HG02610 (cell line): ENCODE results near the gene RIPOR3.
"Not testable (repeated sequence)": the region's sequence is repeated elsewhere in the genome, so short reads cannot be mapped to it uniquely, and the experiment has no call there.

Experiments
- ATAC-seq: cut with Tn5 transposase; IDR thresholded peaks from one replicate; pipeline ENCODE4 v1.9.1; 2021; ENCODE audit warnings: mild to moderate bottlenecking, moderate library complexity; ENCODE audit not compliant: unreplicated experiment

RIPOR3 gene

DNA sequence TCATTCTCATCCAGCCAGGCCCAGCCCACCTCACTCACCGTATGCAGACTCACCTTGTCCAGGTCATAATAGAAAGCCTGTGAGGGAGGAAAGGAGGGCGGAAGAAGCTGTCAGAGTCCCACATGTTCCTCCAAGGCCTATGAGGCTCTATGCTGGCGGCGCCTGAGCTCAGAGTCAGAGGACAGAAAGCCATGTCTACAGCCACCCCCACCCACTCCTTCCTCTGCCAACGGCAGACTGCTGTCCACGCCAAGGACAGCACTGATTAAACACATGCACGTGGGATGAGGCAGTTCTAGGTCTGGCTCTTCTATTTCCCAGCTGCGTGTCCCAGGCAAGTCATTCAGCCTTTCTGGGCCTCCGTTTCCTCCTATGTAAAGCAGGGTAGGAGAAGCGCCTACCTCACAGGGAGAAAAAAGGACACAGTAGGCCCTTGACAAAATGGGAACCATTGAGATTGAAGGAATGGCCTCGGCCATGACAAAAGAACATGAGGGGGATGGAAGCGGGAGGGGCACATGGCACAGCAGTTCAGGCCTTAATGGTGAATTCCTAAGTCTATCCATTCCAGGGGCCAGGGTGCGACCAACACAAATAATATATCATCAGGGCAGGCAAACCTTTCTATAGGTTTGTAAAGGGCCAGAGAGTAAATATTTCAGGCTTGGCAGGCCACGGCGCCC is 80.1 kb downstream of the RIPOR3 start:
- no peak for ATAC-seq

DNA sequence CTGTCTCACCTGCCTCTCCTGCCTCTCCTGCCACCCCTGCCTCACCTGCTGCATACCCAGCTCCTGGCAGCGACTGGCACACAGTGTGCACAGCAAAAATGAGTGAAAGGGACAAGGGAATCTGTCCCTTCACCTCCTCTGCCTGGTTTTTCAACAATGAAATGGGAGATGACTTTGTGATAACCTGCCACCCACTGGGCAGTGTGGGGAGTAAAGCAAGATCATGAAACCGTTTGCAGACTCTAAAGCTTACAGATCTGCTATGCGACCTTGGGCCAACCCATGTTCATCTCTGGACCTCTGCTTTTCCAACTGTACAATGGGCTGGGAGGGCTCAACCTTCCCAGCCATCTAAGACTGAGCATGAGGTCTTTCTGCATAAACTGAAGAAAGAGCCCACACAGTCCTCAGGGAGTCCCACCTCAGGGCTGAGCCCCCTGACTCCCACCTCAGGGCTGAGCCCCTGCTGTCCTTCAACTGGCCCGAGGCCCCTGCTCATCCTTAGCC is 81.1 kb downstream of the RIPOR3 start:
- ATAC-seq: no peak

DNA sequence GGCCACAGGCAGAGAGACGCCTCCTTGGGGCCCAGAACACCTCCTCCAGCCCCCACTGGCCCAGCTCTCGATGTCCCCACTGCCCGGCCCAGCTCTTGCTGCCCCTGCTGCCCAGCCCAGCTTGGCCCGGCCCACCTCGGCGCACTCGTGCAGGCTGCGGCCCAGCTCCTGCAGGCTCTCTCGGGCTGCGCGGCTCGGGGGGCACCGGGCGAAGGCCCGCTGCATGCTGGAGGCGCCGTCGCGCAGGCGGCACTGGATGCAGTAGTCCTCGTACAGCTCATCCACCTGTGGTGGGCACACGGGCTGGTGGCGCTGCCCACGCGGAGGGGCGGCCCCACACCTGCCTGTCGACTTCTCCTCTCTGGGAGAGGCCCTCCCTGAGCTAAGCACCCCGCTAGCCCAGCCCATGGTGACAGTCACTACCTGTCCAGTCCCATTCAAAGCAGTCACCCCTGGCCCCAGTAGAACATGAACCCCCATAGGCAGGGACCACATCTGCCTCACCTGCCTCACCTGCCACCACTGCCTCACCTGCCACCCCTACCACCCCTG is 81.8 kb downstream of the RIPOR3 start:
- no peak for ATAC-seq

DNA sequence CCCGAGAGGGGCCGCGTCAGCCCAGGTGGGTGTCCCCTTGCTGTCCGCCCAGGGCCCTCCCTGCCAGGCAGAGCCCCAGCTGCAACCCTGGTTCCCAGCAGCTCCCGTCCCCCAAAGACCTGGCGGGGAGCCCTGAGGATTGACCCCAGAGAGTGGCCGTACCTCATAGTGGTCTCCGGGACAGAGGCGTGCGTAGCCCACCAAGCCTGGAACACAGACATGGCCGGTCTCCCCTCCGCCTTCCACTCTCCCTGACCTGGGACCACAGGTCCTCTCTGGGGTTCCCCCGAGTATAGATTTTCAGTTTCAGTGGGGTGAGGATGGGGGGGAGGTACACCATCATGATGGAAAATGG is 82.6 kb downstream of the RIPOR3 start:
- no peak for ATAC-seq

DNA sequence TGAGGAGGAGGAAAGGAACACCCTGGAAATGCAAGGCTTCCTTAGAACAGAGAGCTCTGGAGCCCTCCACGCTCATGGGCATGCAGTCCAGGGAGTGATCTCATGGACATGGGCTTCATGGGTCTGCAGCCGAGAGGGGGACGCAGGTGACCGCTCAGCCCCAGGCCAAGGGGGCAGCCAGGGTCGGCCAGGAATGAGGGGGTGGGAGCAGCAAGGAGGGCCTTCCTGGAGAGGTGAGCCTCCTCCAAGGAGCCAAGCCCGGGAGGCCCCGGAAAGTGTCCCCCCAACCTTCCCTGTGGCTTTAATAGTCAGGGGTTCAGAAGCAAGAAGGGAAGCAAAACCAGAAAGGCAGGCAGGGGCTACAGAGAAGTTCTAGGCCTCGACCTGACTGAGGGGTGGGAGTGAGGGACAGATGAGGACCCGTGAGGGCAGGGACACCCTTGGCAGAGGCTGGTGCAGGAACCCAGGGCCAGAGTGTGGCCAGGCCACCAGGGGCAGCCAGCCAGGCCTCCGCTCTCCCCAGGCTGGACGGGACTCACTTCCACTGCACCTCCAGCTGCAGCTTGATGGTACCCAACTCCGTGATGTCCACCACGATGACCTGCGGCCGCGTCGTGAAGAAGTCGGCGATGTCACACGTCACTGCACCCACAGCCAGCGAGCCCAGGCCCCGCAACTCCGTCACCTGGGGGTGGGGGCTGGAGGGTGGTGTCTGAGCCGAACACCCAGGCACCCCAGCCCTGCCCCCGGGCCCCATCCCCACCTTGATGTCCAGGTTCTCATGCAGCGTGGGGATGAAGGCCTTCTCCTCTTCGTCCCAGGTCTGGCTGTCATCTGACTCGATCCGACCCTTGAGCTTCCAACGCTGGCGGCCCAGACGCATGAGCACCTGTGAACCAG is 83.2 kb downstream of the RIPOR3 start:
- no peak for ATAC-seq

DNA sequence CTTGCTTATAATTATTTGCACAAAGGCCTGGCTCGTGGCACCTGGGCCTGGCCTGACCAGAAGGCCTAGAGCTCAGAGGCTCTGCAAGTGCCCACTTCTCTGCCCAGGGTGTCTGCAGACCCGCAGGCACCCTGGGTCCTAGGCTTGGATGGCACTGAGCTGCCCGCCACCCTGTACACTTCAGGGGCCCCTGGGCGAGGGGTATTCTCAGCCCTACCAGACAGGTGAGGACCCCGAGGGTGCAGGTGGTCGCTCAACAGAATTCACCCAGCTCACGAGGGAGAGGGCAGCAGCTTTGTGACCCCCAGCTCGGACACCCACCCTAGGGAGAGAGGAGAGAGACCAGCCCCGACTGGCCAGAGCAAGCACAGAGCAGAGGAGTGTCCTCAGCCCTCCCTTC is 83.9 kb downstream of the RIPOR3 start:
- ATAC-seq: no peak

DNA sequence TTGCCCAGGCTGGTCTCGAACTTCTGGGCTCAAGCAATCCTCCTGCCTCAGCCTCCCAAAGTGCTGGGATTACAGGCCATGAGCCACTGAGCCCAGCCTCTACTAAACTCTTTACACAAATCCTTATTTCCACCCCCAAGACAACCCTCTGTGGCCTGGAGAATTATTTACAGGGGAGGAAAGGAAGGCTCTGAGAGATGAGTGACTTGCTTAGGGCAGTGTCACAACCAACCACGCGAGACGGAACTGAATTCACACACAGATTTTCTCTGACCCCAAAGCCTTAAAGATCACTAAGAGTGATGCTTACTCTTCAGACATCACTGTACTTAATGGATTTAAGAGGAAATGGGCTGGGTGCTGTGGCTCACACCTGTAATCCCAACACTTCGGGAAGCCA is 86.2 kb downstream of the RIPOR3 start:
- ATAC-seq: no peak

DNA sequence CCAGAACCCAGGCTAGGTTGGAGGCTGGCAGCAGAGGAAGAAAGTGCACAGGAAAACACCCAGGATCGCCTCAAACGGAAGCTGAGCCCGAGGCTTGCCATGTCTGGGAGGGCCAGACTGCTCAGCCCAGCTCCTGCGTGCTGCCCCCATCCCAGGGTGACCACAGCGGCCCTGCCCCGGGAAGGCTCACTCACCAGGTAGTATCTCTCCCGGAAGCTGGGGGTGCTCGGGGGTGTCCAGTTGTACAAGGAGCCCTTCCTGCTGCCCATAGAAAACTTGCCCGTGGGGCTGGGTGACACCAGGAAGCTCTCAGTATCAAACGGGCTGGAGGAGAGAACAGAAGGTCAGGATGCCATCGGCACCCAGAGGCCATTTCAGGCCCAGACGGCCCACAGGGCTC is 86.9 kb downstream of the RIPOR3 start:
- ATAC-seq: no peak

DNA sequence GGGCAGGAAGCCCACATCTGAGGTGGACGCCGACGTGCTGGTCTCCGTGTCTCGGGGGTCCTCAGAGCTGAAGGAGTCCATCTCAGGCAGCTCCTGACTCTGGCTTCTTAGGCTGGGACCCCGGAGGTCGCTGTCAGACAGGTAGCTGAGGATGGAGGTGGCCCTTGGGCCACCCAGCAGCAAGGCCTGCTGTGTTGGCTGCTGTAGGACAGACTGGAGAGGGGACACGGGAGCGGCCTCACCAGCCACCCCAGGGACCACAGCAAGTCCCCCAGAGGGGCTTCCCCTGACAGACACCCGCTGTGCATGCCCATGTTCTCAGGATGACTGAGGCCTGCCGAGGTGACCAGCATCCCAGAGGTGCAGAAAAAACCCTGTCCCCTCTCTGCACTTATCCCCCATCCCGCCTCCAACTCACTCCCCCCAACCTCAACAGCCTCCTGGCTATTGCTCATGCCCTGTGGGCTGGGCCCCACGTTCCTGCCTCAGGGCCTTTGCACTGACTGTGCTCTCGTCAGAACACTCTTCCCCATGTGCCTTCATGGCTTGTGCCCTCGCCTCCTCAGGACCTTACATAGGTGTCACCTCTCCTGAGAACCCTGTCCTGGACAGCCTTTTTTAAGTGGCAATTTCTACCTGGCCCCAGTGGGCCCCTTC is 88.8 kb downstream of the RIPOR3 start:
- no peak for ATAC-seq

DNA sequence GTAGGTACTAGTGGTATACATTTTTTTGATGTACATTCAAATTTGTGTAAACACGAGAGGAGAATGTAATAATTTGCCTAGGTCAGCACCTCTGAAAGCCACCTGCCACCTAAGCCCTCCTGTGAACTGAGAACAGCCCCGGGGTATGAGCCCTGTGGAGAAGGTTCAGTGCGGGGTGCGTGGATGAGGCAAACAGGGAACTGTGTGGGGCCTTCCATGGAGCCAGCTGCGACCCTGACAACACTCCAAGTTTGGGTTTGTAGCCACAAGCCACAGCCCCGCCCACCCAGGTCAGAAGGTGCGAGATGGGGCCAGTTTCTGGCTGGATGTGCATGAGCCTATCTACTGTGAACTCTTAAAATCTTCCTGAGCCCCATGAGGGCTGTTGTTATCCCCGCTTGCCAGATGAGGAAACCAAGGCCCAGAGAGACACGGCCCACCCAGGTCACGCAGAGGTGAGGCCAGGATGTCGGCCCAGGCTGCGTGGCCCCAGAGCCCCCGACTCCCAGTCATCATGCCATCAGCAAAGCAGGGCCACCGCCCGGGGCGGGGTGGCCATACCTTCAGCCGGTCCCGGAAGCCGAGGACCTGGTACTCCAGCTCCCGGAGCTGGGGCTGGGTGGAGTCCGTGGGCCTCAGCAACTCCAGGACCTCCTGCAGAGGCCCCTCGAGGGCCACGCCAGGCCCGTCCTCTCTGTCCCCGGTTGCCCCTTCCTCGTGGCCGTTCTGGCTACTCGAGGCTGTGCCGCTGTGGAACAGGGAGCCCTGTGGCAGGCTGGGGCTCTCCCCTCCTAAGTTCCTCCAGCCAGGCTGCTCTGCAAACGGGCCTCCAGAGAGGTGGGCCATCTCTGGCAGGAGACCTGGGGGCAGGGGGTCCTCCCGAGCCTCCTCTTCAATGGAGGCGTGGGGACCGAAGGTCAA is 89.6 kb downstream of the RIPOR3 start:
- ATAC-seq: no peak

DNA sequence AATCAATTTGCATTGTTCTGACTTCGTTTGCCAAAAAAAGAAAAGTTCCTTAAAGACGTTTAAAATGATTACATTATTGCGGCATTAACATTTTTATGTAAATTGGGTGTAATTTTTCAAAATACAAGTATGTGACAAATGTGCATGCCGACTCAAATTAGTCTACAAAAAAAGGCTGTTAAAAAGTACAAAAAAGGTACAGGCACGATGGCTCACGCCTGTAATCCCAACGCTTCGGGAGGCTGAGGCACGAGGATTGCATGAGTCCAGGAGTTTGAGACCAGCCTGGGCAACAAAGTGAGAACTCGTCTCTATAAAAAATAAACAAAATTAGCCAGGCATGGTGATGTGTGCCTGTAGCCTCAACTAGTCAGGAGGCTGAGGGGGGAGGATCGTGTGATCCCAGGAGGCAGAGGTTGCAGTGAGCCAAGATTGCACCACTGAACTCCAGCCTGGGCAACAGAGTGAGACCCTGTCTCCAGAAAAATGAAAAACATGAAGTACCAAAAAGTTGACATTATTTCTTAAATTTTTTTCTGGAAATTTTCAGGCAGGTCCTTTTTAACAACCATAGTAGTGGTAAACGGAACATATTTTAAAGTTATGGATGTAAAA is 91.0 kb downstream of the RIPOR3 start:
- no peak for ATAC-seq

DNA sequence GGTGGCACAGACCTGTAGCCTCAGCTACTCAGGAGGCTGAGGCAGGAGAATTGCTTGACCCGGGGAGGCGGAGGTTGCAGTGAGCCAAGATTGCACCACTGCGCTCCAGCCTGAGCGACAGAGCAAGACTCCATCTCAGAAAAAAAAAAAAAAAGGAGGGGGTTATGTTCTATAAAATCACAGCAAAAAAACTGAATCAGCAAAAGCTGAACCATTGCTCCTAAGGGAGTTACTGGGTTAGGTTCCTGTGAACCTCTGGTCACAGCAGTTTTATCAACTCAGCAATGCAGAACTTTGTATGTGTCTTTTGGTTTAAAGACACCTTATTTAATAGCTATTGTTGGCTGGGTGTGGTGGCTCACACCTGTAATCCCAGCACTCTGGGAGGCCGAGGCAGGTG is 92.6 kb downstream of the RIPOR3 start:
- not testable (repeated sequence) for ATAC-seq

DNA sequence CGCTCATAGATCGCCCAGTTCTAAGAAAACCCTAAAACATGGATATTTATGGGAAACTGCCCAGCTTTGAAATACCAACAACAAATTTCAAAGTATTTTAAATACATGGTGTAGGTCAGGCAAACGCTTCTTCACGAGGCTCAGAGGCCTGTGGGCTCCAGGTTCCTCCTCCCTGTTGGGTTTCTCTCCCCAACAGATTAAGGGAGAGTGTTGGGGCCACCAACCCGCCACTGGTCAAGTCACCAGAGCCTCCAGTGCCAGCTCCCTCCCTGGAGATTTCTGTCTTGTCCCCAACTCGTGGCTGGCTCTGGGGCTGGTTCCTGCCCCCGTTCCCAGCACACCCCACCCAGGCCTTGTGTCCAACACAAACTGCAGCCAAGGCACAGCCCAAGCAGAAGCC is 93.3 kb downstream of the RIPOR3 start:
- no peak for ATAC-seq

DNA sequence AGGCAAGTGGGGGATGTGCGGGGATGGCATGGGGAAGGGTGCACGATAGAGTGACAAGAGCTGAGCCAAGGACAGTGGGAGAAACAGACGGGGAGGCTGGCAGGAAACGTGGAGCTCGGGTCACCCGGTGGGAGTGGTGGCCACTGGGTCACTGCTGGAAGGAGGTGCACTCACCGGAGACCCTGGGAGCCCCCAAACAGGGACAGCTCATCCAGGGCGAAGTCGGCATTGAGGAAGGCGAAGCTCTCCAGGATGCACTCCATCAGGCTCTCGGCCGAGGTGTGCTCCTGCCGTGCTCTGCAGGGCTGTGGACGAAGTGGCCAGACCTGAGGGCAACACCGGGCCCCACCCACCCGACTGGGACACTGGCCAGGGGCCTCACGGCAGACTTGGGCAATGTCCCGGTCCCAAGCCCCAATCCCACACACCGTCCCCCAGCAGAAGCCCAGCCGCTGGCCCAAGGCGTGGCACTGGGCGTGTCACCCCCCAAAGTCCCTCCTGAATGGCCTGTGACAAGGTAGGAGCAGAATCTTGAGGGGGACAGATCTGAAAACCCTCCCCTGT is 93.9 kb downstream of the RIPOR3 start:
- ATAC-seq: no peak

DNA sequence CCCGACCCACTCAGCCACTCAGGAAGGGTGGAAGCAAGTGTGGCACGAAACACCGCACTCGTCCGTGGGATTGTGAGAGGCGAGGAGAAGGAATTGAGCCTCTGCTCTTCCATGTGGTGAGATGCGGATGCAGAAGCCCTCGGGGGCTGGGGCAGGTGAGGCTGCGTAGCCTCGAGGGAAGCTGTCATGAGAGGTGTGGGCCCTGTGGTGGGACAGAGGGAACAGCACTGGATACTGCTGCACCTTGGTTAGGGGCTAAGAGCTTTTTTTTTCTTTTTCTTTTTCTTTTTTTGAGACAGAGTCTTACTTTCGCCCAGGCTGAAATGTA is 94.7 kb downstream of the RIPOR3 start:
- ATAC-seq: no peak

DNA sequence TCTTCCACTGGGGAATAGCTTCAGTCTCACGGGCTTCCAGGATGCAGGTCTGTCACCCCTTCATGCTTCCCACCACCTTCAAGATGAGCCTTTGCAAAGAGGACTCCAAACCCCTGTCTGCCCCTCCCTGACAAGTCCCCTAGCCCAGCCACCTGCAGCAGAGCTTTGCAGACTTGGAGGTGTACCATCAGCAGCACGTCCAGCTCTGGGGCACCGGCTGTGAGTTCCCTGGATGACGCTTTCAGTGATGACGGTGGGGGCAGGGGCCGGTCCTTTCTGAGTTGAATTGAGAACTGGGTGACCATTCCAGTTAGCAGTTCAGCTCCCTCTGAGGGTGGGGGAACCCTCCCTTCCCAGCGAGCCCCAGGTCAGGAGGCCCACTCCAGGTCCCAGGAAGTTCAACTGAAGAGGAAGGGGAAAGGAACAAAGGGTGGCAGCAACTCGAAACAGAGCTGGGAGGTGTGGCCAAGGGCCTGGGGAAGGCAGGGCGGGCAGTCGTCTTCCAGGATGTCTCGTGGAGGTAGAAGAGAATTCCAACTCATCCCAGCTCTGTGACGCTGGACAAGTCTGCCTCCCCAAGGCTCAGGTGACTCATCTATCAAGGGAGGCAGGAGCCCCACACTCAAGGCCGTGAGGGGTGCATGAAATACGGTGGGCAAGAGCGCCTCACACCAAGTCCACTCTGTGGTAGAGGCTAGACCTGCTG is 95.2 kb downstream of the RIPOR3 start:
- no peak for ATAC-seq

DNA sequence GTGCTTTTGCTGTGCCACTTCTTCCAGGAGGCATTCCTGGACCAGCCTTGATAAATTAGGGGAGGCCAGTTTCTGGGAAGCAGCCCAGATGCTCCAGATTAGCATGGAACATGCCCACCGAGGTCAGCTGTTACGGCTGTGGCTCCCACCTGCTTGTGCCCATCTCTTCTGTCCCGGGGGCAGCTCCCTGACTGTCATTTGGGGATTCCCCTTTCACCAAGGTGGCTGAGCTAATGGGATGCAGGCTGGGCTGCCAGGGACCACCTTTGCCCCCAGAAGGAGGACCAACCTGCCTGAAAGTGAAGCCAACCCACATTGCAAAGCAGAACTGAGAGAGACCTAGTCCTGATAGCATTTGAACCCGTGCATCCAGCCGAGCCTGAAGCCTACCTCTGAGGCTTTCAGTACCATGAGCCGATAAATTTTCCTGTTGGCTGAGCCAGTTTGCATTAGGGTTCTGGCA is 95.9 kb downstream of the RIPOR3 start:
- ATAC-seq: no peak

DNA sequence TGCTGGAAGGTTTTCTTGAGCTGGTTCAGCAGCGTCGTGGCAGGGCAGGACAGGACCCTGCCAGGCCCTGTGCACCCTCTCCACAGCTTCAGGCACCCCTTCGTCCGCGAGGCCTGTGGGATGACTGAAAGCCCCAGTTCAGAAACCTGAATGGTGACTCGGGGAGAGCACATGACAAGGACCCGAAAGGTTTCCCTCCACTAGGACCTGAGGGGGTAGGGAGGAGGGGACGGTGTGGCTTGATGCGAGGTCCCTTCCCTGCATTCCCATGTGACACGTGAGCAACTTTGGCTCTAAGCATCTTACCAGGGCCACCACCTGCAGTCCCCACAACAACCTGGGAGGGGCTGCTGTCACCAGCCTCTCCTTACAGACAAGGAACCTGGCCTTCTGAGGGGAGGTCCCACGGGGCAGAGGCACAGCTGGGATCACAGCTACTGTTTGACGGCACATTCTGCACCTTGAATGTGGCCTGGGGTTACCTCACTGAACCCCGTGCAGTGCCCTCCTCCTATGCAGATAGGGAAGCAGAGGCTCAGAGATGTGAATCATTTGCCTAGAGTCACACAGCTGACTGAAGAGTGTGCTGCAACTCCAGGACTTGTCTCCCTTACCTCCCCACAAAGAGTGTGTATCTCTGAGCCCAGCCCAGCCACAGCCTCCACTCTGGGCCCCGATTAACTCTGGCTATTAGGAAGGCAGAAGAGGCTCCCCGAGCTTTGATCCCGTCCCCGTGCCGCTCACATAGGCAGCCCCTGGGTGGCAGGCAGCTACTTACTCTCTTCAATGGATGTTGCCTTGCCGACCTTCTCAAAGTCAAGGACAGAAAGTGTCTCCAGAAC is 96.5 kb downstream of the RIPOR3 start:
- no peak for ATAC-seq
